Neural progenitor cell (in vitro differentiated cells): Measurements from ENCODE around the gene IL27RA. TPM values are rescaled to one million over a fixed set of nuclear protein-coding genes. Genes with fewer than 3 reads are reported as not detected.

Experiments
- DNase-seq: peaks from one replicate; pipeline ENCODE4 v3.0.0-alpha.2; 2016; ENCODE audit warnings: low spot score
- H2AFZ ChIP-seq: fragments of 200-600 bp; sonication (generic); replicated peaks from 2 replicates; pipeline ENCODE4 v1.6.1; 2016; ENCODE audit warnings: antibody characterized with exemption
- H3F3A ChIP-seq: fragments of 200-600 bp; sonication (generic); 2 replicates; pipeline ENCODE4 v1.6.1; 2016; ENCODE audit warnings: antibody characterized with exemption, low read depth
- H3K27ac ChIP-seq: fragments of 200-600 bp; sonication (generic); 2 replicates; pipeline ENCODE4 v1.5.1; 2016; ENCODE audit warnings: mild to moderate bottlenecking
- H3K27me3 ChIP-seq: fragments of 200-600 bp; sonication (generic); 2 replicates; pipeline ENCODE4 v1.6.1; 2016; ENCODE audit warnings: mild to moderate bottlenecking, moderate library complexity
- H3K36me3 ChIP-seq: fragments of 200-600 bp; sonication (generic); 2 replicates; pipeline ENCODE4 v1.5.1; 2016
- H3K4me1 ChIP-seq: fragments of 200-600 bp; sonication (generic); 2 replicates; pipeline ENCODE4 v1.6.1; 2016; ENCODE audit warnings: mixed run types
- H3K4me2 ChIP-seq: fragments of 200-600 bp; sonication (generic); 2 replicates; pipeline ENCODE4 v1.6.1; 2016
- H3K4me3 ChIP-seq: fragments of 200-600 bp; sonication (generic); 2 replicates; pipeline ENCODE4 v1.5.1; 2016
- H3K79me2 ChIP-seq: fragments of 200-600 bp; sonication (generic); 2 replicates; pipeline ENCODE4 v1.6.1; 2016; ENCODE audit warnings: low read depth
- H3K9ac ChIP-seq: fragments of 200-600 bp; sonication (generic); 2 replicates; pipeline ENCODE4 v1.6.1; 2016
- H3K9me3 ChIP-seq: fragments of 200-600 bp; sonication (generic); 2 replicates; pipeline ENCODE4 v1.5.1; 2016; ENCODE audit warnings: low read depth
- H4K20me1 ChIP-seq: fragments of 200-600 bp; sonication (generic); 2 replicates; pipeline ENCODE4 v1.6.1; 2016; ENCODE audit warnings: low read depth
- H3K27ac Mint-ChIP-seq: 3 replicates; pipeline ENCODE4 v1.8.0; 2021; ENCODE audit warnings: mixed read lengths
- H3K27me3 Mint-ChIP-seq: 2 replicates; pipeline ENCODE4 v1.8.0; 2022; ENCODE audit warnings: low read depth, mild to moderate bottlenecking, inconsistent platforms, moderate library complexity, mixed read lengths; ENCODE audit not compliant: insufficient read depth
- H3K36me3 Mint-ChIP-seq: 3 replicates; pipeline ENCODE4 v1.8.0; 2021; ENCODE audit warnings: mixed read lengths
- H3K4me1 Mint-ChIP-seq: 3 replicates; pipeline ENCODE4 v1.8.0; 2021; ENCODE audit warnings: mixed read lengths
- H3K4me3 Mint-ChIP-seq: 3 replicates; pipeline ENCODE4 v1.8.0; 2021; ENCODE audit warnings: mild to moderate bottlenecking, moderate library complexity, mixed read lengths
- H3K9me3 Mint-ChIP-seq: 3 replicates; pipeline ENCODE4 v1.8.0; 2020; ENCODE audit warnings: mixed read lengths
- CTCF ChIP-seq: fragments of 200-600 bp; sonication (generic); IDR thresholded peaks from 2 replicates; pipeline ENCODE4 v1.5.1; 2017; ENCODE audit warnings: antibody characterized with exemption, mild to moderate bottlenecking
- EZH2 ChIP-seq: fragments of 200-600 bp; sonication (generic); IDR thresholded peaks from 2 replicates; pipeline ENCODE4 v1.6.1; 2017; ENCODE audit warnings: antibody characterized with exemption, mild to moderate bottlenecking, moderate library complexity
- EZH2phosphoT487 ChIP-seq: fragments of 200-600 bp; sonication (generic); IDR thresholded peaks from 2 replicates; pipeline ENCODE4 v1.6.1; 2017; ENCODE audit warnings: antibody characterized with exemption
- total RNA-seq: library from RNA; depleted of rRNA; stranded (reverse); fragments of >200 nt; gene quantifications from 2 replicates; pipeline ENCODE4 v1.2.3, GENCODE V29; 2015; ENCODE audit warnings: low replicate concordance

IL27RA gene
- total RNA-seq, 1 donor from 2014 or later: 1.2 TPM

DNA sequence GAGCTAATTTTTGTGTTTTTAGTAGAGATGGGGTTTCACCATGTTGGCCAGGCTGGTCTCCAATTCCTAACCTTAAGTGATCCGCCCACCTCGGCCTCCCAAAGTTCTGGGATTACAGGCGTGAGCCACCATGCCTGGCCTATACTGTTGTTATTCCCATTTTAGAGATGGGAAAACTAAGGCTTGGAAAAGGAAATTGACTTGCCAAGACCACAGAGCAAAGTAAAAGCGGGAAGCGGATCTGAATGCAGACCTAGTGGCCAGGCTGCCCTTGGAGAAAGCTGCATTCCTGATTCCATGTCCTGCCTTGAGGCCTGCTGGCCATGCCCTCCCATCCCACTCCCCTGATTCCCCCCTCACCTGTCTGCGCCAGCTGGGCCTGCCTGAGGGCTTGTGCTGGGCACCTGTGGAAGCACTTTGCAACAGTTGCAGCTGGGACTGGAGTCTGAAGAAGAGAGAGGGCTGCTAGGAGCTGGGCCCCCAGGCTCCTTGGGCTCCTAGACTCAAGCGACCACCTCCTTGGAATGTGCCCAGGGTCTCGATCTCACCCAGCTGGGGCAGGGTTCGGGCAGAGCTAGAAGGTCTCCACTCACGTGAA is 24.6 kb downstream of the IL27RA start:
- Mint-ChIP-seq H3K36me3 (no peaks in the 10 kb centered on the region), H3K27me3 (peaks cover 43% of the 10 kb centered on the region), H3K4me1 (peaks cover 31% of the 10 kb centered on the region), H3K4me3 (no peak overlapping the region), H3K9me3 (no peaks in the 10 kb centered on the region), H3K27ac (no peak overlapping the region)
- Histone ChIP-seq H3K27me3 (peaks cover 35% of the 10 kb centered on the region), H3K79me2 (no peaks in the 10 kb centered on the region), H2AFZ (no peak overlapping the region), H3K9ac (no peak overlapping the region), H4K20me1 (no peaks in the 10 kb centered on the region), H3F3A (peaks cover 25% of the 10 kb centered on the region), H3K36me3 (no peaks in the 10 kb centered on the region), H3K4me2 (no peak overlapping the region), H3K27ac (no peak overlapping the region), H3K4me1 (no peaks in the 10 kb centered on the region), H3K4me3 (no peak overlapping the region), H3K9me3 (no peaks in the 10 kb centered on the region)
- TF ChIP-seq EZH2phosphoT487: no peak
- TF ChIP-seq CTCF: no peak
- TF ChIP-seq EZH2: no peak
- DNase-seq: no peak

DNA sequence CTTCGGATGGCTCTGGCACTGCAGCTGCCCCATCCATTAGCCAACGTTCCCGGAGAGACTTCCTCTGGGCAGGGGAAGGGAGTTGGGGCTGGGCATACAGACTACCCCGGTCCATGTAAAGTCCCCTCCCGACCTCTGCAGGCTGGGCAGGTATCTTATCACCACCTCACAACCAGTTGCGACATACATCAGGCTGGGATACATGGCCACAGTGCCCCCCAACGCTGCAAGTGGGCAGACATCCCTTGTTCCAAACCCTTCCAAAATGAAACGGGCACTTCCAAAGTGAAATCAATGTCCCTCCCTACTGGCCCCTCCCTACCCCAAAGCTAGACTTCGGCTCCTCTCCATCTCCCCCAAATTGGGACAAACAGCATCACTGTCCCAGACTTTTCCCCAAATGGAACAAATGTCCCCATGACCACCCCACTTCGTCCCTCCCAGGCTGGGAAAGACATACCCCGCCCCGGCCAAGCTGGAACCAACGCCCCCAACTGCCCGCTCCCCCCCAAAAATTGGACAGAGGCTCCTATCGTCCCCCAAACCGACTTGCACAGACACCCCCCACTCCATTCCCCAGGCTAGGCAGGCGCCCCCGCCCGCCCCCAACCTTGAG is 25.3 kb downstream of the IL27RA start:
- Histone ChIP-seq H4K20me1 (no peaks in the 10 kb centered on the region), H3F3A (peaks cover 25% of the 10 kb centered on the region), H3K36me3 (no peaks in the 10 kb centered on the region), H3K79me2 (no peaks in the 10 kb centered on the region), H3K4me2 (peak overlapping the region; percentile 70), H2AFZ (peak overlapping the region; percentile 76), H3K27me3 (peaks cover 35% of the 10 kb centered on the region), H3K4me3 (peak overlapping the region; percentile 48), H3K9me3 (no peaks in the 10 kb centered on the region), H3K9ac (no peak overlapping the region), H3K4me1 (no peaks in the 10 kb centered on the region), H3K27ac (no peak overlapping the region)
- Mint-ChIP-seq H3K4me3 (peak overlapping the region; percentile 80), H3K9me3 (no peaks in the 10 kb centered on the region), H3K4me1 (peaks cover 31% of the 10 kb centered on the region), H3K27ac (no peak overlapping the region), H3K36me3 (no peaks in the 10 kb centered on the region), H3K27me3 (peaks cover 41% of the 10 kb centered on the region)
- TF ChIP-seq CTCF (no peak), EZH2 (peak; percentile 43), EZH2phosphoT487 (no peak)
- no peak for DNase-seq

DNA sequence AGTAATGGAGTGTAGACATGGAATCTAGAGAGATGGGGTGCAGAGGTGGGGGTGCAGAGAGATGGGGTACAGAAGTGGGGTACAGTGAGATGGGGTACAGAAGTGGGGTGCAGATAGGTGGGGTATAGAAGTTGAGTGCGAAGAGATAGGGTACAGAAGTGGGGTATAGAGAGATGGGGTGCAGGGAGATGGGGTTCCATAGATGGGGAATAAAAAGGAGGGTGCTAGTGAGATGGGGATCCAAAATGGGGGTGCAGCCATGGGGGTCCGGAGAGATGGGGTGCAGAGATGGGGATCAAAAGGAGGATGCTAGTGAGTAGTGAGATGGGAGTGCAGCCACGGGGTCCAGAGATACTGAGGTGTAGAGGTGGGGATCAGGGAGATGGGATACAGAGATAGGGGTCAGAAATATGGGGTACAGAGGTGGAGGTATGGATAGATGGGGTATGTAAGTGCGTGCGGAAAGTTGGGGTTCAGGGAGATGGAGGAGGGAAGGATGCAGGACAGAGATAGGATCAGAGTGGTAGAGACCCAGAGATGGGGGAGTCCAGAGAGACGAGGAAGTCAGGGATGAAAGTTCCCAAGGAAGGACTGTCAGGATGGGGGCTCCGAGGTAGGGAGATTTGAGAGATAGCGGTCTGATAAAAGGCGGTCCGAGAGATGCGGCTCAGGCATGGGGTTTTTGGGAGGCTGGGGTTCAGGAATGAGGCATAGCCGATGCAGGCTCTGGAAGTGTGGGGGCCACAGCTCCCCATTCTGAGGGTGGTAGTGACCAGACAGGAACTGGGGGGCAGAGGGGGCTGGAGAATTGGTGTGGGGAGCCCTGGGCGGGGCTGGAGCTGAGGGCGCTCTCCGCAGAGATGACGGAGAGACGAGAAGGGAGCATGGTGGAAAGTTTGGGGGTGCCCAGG is 26.9 kb downstream of the IL27RA start:
- H3F3A ChIP-seq: peaks cover 25% of the 10 kb centered on the region
- H3K27ac ChIP-seq: no peak overlapping the region
- peak overlapping the region; percentile 69 for H2AFZ ChIP-seq
- peak overlapping the region; percentile 89 for H3K4me3 Mint-ChIP-seq
- H3K27me3 ChIP-seq: peaks cover 35% of the 10 kb centered on the region
- no peaks in the 10 kb centered on the region for H3K4me1 ChIP-seq
- H3K4me3 ChIP-seq: peak overlapping the region; percentile 48
- H3K36me3 Mint-ChIP-seq: no peaks in the 10 kb centered on the region
- peaks cover 31% of the 10 kb centered on the region for H3K4me1 Mint-ChIP-seq
- no peak for DNase-seq
- H3K9me3 ChIP-seq: no peaks in the 10 kb centered on the region
- no peaks in the 10 kb centered on the region for H3K79me2 ChIP-seq
- no peak overlapping the region for H3K9ac ChIP-seq
- no peaks in the 10 kb centered on the region for H3K9me3 Mint-ChIP-seq
- H3K36me3 ChIP-seq: no peaks in the 10 kb centered on the region
- peak overlapping the region; percentile 70 for H3K4me2 ChIP-seq
- no peak for TF ChIP-seq CTCF
- TF ChIP-seq EZH2phosphoT487: no peak
- TF ChIP-seq EZH2: peak; percentile 38
- peaks cover 38% of the 10 kb centered on the region for H3K27me3 Mint-ChIP-seq
- H3K27ac Mint-ChIP-seq: no peak overlapping the region
- no peaks in the 10 kb centered on the region for H4K20me1 ChIP-seq
